AG10803 (cell line): ENCODE data around the gene ARHGEF12.

Source experiments
- DNase-seq: peaks from one replicate; pipeline ENCODE4 v3.0.0; 2010; ENCODE audit warnings: low read depth
- H3K4me3 ChIP-seq: 2 replicates; pipeline ENCODE4 v1.5.1; 2011; ENCODE audit warnings: mild to moderate bottlenecking, low read length, control low read depth
- CTCF ChIP-seq: conservative IDR thresholded peaks from 2 replicates; pipeline ENCODE4 v1.5.1; 2011; ENCODE audit warnings: mild to moderate bottlenecking, low read length, control low read depth, inconsistent platforms

The ARHGEF12 gene

GRCh38 chr11:120386318-120386717 is 50.1 kb downstream of the ARHGEF12 start:
- no peak overlapping the region for H3K4me3 ChIP-seq
- DNase-seq, result no peak
- no peak for TF ChIP-seq CTCF

- no peak for TF ChIP-seq CTCF
- H3K4me3 ChIP-seq, result no peak overlapping the region
- DNase-seq, result no peak
Observed at GRCh38 chr11:120386774-120387371, 50.7 kb downstream of the ARHGEF12 start.

GRCh38 chr11:120388261-120388660 is 52.0 kb downstream of the ARHGEF12 start:
- TF ChIP-seq CTCF, result no peak
- H3K4me3 ChIP-seq, result no peak overlapping the region
- no peak for DNase-seq

GRCh38 chr11:120389693-120390584 is 53.7 kb downstream of the ARHGEF12 start:
- no peak for TF ChIP-seq CTCF
- no peak for DNase-seq
- no peak overlapping the region for H3K4me3 ChIP-seq

- no peak overlapping the region for H3K4me3 ChIP-seq
- DNase-seq, result no peak
- TF ChIP-seq CTCF, result no peak
Observed at GRCh38 chr11:120390585-120390922, 54.3 kb downstream of the ARHGEF12 start.

GRCh38 chr11:120391292-120391691 is 55.1 kb downstream of the ARHGEF12 start:
- DNase-seq, result no peak
- H3K4me3 ChIP-seq, result no peak overlapping the region
- no peak for TF ChIP-seq CTCF

- no peak for DNase-seq
- TF ChIP-seq CTCF, result no peak
- H3K4me3 ChIP-seq, result no peak overlapping the region
Observed at GRCh38 chr11:120391854-120392253, 55.6 kb downstream of the ARHGEF12 start.
